ENCODE measurements around the gene C16orf87.
A peak's percentile ranks its signal among the peaks of the same experiment; 100 is the strongest.

Gene C16orf87

DNA sequence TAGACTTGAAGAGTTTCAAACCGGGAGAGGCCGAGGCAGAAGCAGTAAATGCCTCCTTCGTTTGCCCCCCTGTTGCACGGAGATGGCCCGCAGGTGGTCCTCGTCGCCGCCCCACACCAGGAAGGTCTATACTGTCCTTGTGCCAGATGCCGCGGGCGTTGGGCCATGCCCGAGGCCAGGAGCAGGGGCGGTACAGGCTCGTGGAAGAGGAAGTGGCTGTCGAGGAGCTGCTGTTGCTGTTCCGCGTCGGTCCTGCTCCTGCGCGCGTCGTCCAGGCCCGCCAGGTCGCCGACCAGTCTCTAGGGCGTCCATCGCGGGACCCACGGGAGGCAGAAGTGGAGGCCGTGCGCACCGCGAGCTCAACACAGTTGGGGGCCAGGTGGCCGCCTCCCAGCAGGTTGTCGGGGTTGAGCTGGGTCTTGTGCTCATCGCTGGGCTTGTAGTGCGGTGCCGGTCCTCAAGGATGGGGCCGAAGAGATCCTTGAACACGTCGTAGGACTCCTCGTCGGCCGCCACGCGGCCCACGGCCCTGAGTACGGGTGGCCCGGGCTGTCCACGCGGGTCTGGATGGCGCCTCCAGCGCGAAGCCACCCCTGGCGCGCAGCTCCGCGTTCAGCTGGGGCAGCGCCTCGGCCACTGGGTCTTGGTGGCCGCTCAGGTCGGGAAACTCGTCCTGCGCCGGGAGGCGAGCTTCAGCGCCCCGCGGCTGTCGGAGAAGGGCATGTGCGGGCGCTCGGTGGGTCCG, 13.1 kb upstream of the C16orf87 start:
- no peak for DNase-seq

DNA sequence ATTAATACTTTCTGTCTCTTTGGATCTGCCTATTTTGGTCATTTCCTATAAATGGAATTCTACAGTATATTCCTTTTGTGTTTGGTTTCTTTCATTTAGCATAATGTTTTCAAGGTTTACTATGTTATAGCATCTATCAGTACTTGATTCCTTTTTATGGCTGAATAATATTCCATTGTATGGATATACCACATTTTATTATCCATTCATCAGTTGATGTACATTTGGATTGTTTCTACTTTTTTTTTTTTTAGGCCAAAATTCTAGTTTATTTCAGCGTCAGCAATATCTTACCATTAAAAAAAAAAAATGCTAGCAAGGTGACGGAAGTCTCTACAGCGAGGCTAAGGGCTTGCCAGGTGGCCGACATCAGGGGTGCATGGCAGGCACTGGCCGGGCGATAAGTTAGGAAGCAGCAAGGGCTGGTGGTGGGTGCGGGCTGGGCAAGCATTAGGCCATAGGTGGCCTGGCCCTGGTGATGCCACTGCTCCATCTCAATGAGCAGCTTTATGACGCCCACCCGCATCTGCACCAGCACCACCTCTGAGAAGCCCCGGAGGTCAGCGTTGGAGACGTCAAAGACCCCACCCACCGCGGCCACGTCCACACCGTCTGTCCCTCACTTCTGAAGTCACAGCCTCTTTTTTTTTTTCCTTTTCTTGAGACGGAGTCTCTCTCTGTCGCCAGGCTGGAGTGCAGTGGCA, 11.4 kb upstream of the C16orf87 start:
- no peak for DNase-seq

DNA sequence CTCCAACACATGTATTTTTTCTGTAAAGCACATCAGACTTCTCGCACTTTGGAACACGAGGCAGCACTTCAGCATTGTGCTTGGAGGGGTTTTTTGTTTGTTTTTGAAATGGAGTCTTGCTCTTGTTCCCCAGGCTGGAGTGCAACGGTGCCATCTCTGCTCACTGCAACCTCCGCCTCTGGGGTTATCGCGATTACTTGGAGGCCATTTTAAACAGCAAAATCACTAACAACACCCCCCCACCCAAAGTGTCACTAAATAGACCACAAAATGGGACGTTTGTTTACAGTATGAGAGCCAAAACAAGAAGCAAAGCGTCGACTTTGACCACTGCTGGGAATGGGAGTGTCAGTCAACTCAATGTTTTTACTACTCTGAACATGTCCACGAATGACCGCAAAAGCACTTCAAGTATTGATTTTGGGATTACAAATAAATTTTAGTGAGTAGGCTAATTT, 9.0 kb upstream of the C16orf87 start:
- DNase-seq = no peak

DNA sequence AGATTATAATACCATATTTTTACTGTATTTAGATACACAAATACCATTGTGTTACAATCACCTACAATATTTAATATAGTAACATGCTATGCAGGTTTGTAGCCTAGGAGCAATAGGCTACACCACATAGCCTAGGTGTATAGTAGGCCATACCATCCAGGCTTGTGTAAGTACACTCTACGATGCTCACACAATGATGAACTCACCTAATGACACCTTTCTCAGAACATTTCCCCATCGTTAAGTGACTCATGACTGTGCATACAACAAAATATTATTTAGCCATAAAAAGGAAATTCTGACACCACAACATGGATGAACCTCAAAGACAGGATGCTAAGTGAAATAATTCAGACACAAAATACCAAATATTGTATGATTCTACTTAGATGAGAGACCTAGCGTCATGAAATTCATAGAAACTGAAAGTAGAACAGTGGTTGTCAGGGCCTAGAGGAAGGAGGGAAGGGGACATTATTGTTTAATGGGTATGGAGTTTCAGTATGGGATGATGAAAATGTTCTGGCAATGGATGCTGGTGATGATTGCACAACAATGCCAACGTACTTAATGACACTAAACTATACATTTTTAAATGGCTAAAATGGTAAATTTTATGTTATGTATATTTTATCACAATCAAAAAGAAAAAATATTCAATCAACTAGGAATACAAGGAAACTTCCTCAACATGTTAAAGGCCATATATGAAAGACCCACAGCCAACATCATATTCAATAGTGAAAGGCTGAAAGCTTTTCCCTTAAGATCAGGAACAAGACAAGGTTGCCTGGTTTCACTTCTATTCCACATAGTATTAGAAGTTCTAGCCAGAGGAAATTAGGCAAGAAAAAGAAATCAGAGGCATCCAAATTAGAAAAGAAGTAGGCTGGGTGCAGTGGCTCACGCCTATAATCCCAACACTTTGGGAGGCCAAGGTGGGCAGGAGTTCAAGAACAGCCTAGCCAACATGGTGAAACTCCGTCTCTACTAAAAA, 5.9 kb upstream of the C16orf87 start:
- no peak for DNase-seq

DNA sequence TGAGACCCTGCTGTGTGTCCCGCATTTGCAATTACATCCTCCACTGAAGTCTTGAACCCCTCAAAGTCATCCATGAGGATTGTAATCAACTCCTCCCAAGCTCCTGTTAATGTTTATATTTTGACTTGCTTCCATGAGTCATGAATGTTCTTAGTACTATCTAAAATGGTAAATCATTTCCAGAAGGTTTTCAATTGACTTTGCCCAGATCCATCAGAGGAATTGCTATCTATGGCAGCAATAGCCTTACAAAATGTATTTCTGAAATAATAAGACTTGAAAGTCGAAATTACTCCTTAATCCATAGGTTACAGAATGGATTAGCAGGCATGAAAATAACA, 2.5 kb upstream of the C16orf87 start:
- no peak for DNase-seq

DNA sequence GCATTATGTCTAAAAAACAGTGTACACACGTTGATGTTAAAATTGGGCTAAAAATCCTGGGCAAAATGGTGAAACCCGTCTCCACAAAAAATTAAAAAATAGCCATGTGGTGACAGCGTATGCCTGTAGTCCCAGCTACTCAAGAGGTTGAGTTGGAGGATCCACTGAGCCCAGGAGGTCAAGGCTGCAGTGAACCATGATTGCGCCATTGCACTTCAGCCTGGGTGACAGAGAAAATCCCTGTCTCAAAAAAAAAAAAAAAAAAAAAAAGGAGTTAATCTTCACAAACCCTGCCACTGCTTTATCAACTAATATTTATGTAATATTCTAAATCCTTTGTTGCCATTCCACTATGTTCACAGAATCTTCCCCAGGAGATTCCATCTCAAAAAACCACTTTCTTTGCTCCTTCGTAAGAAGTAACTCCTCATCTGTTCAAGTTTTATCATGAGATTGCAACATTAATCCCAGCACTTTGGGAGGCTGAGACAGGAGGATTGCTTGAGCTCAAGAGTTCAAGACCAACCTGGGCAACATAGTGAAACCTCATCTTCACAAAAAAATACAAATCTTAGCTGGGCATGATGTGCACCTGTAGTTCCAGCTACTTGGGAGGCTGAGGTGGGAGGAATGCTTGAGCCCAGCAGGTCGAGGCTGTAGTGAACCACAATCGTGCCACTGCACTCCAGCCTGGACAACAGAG, 1.9 kb upstream of the C16orf87 start:
- no peak for DNase-seq

DNA sequence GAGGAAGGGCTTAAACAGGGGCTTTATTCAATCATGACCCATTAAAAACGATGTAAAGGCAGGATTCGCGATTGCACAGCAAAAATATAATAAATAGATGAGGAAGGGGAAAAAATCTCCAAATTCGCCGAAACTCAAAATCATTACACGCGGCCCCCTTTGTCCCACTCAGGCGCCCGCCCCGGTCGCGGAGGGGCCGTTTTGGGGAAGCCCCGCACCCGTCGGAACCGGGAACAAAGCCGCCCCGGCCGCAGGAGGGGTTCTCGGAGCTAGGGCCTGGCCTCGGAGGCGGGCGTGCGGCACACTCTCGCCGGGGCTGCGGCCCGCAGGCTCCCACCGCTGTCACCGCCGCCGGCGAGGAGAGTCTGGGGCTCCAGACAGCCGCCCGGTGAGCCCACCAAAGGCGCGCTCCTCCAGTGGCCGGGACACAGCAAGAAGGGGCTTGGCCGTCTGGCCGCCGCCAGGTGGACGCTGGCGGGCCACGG, 521 bp downstream of the C16orf87 start:
- peak in 2 of 6 experiments; percentile 29 to 56 for DNase-seq

DNA sequence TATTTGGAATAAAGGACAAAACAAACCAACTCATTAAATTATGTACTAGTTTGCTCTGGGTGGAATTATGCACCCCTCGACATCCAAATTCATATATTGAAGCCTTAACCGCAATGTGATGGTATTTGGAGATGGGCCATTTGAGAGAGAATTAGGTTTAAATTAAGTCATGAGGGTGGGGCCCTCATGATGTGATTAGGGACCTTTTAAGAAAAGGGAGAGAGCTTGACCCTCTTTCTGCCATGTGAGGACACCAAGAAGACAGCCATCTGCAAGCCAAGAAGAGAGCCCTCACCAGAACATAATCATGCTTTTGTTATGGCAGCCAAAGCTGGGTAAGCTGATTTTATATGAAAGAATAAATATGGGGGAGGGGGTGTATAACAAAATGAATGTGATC, 2.0 kb downstream of the C16orf87 start:
- no peak for DNase-seq

DNA sequence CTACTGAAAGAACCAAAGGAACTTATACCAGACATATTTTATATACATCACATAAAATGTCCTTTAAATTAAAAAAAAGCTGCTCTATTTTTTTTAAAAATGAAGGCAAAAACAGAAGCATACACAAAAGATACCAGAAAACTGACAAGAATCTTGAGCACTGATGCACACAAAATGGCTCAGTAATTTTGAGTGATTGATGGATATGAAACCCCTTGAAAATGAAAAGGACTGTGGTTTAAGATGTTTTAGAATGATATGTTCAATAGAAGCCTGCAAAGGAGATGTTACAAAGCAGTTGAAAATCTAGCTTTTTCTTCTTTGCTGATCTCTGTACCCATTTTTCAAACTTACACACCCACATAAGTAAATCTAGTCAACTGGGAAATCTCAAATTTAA, 2.7 kb downstream of the C16orf87 start:
- DNase-seq = no peak

DNA sequence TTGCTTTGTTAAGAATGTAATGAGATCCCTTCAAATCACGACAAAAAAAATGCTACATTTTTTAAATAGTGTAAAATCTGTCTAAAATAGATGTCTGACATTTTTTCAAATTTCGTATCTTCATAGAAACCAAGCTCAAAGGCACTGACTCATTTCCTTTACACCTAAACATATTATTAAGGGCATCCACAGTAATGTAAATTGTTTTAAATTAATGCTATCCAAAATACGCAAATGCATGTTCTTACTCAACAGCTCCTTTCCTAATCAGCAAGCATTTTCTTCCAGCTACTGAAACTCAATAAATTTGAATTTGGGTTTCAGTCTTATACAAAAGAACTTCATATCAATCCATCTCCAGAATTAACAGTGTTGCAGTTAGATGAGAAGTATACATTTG, 4.3 kb downstream of the C16orf87 start:
- no peak for DNase-seq

DNA sequence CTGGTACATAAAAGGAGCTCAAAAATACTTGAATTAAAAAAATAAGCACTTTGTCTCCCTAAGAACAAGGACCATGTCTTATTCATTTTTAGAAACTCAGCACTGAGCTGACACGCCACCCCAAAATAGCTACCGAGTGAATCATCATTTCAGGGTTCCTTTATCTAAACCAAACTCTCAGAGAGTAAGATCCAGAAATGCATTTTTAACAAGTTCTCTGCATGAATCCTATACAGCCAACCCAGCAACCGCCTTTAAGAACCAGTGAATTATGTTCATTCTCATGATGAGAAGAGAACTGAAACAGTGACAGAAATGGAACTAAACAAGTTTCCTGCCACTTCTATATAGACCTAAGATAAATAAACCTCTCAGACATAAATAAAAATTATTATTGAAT, 8.7 kb downstream of the C16orf87 start:
- DNase-seq = no peak

DNA sequence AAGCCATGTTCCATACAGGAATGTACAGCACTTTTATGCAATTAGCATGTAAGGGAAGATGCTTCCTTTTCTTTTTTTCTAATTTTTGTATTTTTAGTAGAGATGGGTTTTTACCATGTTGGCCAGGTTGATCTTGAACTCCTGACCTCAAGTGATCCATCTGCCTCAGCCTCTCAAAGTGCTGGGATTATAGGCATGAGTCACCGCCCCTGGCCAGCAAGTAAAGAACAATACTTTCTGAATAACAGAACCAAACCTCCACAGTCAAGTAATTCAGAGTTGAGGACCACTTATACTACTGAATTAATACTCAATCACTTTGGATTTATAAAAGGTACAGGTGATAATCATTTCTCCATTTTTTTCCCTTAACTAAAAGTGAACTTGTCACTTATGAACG, 13.0 kb downstream of the C16orf87 start:
- DNase-seq = no peak

DNA sequence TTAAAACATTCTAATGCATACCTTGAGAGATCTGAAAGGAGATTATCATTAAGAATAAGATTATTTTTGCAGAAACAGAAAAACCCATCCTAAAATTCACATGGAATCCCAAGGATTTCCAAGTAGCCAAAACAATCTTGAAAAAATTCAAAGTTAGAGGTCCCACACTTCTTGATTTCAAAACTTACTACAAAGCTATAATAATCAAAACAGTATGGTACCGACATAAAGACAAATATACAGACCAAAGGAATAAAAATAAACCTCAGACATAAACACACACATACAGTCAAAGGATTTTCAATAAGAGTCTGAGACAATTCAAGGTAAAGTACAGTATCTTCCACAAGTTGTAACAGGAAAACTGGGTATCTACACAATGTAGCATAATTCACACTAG, 16.2 kb downstream of the C16orf87 start:
- no peak for DNase-seq

DNA sequence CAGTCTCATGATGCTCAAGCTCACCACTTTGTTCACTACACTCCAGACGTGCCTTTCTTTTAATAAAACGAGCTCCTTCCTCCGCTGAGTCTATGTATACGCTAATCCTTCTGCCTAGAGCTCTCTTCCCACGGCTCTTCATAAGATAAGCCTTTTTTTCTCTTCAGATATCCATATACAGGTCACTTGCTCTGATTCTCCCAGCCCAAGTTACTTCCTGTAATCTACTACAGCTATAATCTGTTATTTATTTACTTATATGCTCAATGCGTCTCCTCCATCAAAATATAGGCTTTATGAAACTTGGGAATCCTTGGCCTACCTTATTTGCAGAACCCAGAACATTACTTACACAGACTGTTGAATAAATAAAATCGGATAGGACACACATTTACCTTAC, 17.4 kb downstream of the C16orf87 start:
- DNase-seq = no peak

DNA sequence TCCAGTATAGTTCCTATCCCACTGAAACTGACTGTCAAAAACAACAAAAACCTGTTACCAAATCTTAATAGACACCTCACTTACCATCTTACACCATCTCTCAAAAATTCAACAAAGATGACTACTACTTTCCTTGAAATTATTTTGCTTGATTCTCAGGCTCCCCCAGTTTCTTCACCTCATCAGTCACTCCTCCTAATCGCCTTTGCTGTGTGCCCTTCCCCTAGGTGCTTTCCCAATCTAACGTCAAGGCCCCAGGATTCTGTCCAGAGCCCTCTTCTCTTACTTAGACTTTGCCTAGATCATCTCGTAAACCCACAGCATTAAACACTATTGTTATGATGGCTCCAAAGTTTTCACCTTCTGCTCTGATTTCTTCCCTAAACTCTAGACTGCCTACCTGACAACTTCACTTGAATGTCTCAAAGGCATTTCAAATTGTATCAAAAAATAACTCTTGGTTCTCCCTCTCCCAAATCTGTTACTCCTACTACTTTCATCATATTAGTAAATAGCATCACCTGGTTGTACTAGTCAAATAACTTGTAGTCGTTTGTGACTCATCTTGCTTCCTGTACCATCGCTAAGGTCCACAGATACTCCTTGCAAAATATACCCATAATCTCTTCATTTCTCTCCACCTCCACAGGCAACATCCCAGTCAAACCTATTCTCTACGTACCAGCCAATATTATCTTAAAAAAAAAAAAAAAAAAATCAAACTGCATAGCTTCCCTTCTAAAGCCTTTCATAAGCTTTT, 18.0 kb downstream of the C16orf87 start:
- no peak for DNase-seq

DNA sequence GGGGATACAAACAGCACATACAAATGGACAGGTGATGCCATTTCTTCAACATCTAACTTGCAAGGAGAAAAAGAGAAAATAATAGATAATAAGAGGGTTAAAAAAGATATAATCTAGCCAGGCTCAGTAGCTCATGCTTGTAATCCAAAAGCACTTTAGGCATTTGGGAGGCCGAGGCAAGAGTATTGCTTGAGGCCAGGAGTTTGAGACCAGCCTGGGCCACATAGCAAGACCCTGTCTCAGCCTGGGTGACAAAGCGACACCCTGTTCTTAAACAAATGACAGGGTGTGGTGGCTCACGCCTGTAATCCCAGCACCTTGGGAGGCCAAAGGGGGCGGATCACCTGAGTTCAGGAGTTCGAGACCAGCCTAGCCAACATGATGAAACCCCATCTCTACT, 19.3 kb downstream of the C16orf87 start:
- DNase-seq = no peak

DNA sequence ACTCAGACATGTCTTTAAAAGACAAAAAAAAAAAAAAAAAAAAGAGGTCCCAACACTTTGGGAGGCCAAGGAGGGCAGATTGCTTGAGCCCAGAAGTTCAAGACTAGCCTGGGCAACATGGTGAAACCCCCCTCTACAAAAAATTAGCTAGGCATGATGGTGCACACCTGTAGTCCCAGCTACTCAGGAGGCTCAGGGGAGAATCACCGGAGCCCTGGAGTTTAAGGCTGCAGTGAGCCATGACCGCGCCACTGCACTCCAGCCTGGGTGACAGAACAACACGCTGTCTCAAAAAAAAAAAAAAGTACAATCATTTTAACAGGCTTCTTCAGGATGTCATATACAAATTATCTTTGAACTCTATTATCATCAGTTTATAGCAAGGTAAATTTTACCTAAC, 22.0 kb downstream of the C16orf87 start:
- no peak for DNase-seq

DNA sequence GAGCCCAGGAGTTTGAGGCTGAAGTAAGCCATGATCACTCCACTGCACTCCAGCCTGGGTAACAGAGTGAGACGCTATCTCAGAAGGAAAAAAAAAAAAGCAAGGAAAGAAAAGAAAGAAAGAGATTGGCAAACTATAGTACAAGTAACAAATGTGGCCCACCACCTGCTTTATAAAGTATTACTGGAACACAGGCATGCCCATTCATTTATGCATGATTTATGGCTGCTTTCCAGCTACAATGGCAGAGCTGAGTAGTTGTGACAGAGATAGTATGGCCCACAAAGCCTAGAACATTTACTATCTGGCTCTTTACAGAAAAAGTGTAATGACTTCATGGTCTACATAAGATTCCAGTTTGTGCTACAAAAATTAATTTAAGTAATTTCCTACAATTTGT, 23.6 kb downstream of the C16orf87 start:
- no peak for DNase-seq

DNA sequence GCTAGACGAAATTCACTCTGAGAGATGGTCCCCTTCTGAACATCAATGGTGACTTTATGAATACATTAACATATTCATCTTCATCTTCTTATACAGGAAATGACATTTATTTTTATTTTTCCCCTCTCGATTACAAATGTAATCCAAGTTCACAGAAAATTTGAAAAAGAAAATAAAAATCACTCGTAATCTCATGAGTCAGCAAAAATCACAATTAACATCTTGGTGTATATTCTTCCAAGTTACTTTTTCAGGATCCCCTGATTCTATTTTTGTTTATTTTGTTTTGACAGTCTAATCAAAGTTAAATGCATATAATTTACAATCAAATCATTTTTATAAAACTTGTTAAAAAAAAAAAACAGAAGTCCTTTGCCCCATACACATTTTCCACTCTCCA, 27.6 kb downstream of the C16orf87 start:
- no peak for DNase-seq

DNA sequence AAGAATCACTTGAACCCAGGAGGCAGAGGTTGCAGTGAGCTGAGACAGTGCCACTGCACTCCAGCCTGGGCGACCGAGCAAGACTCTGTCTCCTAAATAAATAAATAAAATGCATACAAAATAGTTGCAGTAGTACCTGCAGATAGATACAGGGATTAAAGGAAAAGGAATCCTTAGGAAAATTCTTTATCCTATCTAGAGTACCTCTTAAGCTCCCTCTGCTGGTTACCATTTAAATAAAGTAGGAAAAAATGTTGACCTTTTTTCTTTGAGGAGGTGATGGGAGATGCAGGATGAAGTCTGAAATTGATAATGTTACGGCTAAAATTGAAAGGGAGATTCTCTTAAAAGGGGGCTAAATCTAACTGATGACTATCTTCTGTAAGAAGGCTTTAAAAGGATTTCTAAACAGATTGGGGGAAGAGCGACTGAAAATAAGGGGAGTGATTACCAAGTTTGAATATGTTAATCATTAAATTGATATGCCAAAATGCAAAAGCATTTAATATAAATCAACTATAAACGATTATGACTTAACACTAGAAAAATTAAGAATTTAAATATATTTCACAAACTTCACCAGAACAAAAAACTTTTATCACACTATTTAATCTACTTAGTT, 29.4 kb downstream of the C16orf87 start:
- DNase-seq = no peak

DNA sequence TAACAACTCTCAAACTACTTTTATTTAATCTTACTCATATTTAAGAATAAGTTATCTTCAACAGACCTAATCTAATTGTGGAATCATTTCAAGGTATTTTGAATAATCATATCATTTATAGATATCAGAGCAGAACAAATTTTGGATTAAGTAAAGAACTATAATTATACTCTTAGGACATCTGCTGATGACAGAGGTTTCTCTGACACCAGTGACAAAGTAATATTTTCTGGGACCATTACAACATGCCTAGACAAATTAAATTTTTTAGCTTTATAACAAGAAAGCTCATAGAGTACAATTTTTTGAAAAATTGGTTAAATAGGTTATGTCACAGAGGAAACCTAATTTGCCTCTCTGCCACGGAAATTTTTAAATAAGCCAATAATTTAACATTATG, 30.5 kb downstream of the C16orf87 start:
- no peak for DNase-seq
